HG02571 (cell line): ENCODE results near the gene SLC6A1.

Experiments used
- ATAC-seq: cut with Tn5 transposase; IDR thresholded peaks from one replicate; pipeline ENCODE4 v1.9.1; 2021; ENCODE audit warnings: mild to moderate bottlenecking, moderate library complexity; ENCODE audit not compliant: unreplicated experiment

The SLC6A1 gene

GRCh38 chr3:11088831-11089230 lies 96.3 kb downstream of the SLC6A1 start:
- no peak for ATAC-seq
